DMS153 (cell line): ENCODE measurements around the gene SUOX.
"Not testable (repeated sequence)": the region's sequence is repeated elsewhere in the genome, so short reads cannot be mapped to it uniquely, and the experiment has no call there.

ENCODE experiments used
- DNase-seq: peaks from one replicate; lab custom pipeline; 2025; lab: John Stamatoyannopoulos, UW

SUOX gene

GRCh38 chr12:56020423-56021184 is 23.5 kb downstream of the SUOX start, which contains the start of gene IKZF4:
Gene IKZF4, plus strand, starts transcription at chr12:56021043. Its CDS starts 451 bp downstream, at chr12:56021494.
- DNase-seq, result no peak

DNA sequence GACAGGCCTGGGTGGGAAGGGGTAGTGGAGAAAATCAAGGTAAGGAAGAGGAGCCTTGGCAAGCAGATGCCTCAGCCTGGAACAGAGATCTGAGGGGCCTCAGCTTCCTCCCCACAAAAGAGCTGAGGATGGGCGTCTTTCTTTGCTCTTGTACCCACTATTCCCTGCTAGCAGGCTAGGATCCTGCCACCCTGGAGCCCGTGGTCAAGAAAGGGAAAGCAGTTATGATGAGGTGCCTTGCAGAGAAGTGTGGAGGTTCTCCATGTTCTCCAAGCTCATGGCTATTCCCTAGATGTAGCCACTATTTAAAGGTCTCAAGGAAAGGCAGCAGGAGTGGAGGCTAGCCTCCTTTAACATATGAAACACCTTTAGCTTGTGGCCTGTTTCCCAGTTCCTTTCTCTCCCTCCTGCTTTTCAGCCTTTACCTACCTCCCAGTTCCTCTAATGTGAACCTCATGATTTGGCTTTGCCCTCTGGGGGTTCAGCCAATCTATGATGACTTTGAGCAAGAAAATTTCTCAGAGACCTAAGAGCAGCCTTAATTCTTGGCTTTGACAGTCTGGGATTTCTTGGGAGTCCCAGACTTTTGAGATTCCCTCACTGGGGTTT is 24.9 kb downstream of the SUOX start:
- no peak for DNase-seq

DNA sequence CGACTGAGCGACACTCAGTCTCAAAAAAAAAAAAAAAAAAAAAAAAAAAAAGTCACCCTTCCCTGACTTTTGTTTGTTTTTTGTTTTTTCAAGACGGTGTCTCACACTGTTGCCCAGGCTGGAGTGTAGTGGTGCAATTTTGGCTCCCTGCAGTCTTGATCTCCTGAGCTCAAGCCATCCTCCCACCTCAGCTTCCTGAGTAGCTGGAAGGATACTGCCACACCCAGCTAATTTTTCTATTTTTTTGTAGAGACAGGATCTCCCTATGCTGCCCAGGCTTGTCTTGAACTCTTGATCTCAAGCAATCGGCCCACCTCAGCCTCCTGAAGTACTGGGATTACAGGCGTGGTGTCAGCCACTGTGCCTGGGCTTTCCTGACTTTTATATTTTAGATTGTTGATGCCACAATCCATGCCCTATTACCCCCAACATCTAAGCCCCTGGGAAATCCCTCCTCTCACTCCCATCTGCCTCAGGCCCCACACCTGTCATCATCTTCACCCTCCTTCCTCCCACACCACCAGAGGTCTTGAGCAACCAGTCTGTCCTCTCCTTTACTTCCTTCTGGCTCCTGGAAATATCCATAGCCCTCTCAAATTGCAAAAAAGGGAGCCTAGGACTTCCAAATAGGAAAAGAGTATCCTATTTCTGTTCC is 31.6 kb downstream of the SUOX start:
- no peak for DNase-seq

- no peak for DNase-seq
Measured at GRCh38 chr12:56029166-56029519, 32.1 kb downstream of the SUOX start.

GRCh38 chr12:56029666-56030293 is 32.7 kb downstream of the SUOX start:
- DNase-seq, result no peak

DNA sequence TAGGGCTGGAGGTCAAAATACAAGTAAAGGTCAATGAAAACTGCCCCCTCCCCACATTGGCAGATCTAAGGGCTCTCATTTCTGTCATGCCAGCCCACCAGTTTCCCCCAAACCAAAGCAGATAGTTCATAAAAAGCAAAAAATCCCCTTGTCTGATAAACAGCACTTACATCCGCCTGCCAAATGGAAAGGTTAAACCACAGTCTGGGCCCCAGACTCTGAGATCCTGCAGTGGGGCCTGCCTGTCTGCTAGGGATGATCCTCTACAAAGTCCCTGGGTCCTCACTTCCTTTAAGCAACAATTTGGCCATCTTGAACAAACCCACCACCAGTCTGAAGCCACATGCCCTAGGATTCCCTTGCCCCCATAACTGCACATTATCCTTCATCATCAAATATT is 34.9 kb downstream of the SUOX start:
- no peak for DNase-seq

GRCh38 chr12:56034586-56035332 is 37.7 kb downstream of the SUOX start:
- no peak for DNase-seq

DNA sequence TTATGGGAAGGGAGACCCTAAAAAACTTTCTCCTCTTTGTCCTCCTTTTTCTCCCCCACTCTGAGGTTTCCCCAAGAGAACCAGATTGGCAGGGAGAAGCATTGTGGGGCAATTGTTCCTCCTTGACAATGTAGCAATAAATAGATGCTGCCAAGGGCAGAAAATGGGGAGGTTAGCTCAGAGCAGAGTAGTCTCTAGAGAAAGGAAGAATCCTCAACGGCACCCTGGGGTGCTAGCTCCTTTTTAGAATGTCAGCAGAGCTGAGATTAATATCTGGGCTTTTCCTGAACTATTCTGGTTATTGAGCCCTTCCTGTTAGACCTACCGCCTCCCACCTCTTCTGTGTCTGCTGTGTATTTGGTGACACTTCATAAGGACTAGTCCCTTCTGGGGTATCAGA is 40.1 kb downstream of the SUOX start:
- DNase-seq, result no peak

- DNase-seq, result no peak
Measured at GRCh38 chr12:56038022-56038655, 41.1 kb downstream of the SUOX start.

DNA sequence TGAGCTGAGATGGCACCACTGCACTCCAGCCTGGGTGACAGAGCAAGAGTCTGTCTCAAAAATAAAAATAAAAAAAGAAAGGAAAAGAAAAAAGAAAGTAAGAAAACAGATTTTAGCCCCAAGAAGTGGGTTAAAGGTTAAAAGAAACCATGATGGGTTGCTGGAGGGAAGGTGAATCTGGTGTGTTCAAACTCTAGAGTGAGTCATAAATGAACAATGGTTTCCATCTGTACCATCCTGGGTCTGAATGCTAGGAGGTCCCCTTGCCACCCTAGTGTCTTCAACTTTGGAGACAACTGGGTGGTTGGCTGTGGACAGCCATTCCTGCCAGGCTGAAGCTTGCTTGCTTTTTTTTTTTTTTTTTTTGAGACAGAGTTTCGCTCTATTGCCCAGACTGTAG is 43.1 kb downstream of the SUOX start:
- DNase-seq, result no peak

- DNase-seq, result no peak
Measured at GRCh38 chr12:56040963-56041551, 44.0 kb downstream of the SUOX start.

DNA sequence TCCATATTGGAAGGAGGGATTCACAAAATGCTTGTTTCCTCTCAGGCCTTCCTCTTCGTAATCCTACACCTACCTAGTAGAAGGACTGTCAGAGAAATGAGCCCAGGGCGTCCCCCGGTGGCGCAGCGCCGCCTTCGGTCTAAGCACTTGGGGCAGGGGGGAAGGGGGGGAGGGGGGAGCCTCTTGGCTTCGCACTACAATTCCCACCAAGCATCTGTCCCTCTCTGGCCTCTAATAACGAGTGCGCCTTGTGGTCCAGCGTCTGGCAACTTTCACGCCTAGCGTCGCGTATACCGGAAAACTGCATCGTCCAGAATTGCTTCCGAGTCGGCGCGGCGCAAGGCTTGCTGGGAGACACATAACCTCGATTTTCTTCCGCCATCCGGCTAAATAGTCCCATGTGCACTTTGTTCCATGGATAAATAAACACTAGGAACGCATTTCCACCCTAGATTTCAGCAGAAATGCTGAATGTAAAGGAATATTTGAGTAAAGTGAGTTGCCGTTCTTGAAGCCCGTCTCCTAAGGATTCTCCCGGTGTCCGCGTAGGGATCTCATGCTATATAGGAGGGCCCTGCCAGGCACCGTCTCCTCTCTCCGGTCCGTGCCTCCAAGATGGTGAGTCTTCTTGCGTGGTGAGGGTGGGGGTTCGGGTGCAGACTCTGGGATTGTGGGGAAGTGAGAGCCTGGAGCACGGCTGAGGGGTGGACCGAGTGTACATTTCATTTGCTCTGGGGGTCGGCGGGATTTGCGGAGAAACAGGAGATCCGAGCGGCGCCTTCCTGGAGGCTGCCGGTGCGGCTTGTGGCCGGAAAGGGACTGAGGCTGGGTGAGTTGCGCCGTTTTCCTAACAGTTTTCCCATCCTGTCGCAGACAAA is 44.7 kb downstream of the SUOX start, which contains the start of gene RPS26:
RPS26 (plus strand) TSS at position 367 of the 878 bp plus-strand sequence; CDS start at position 616, 249 bp downstream.
- DNase-seq, result peak; percentile 99

- not testable (repeated sequence) for DNase-seq
Measured at GRCh38 chr12:56042430-56042813, 45.3 kb downstream of the SUOX start.

GRCh38 chr12:56042843-56043242 is 45.8 kb downstream of the SUOX start:
- DNase-seq, result no peak

- DNase-seq, result no peak
Measured at GRCh38 chr12:56046027-56046780, 49.1 kb downstream of the SUOX start.

GRCh38 chr12:56053407-56053893 is 56.4 kb downstream of the SUOX start:
- no peak for DNase-seq
